Measurements from ENCODE around the gene SASS6.

Gene SASS6

DNA sequence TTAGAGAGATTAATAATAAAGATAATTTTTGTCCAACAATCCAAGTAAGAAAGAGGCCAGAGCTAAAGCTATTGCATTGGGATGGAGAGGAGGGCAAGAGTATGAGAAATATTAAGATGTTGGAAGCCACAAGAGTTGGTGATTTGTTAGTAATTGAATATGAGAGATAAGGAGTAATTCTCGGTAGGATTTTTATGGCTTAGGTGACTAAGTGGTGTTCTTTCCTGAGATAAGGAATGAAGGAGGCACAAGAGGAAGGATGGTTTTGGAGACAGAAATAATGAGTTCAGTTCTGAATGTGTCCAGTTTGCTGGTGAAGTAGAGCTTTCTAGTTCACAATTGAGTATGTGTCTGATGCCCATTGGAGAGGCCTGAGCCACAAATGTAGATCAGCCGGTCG lies 9.6 kb upstream of the SASS6 start:
- Histone ChIP-seq H2AFZ (no peak overlapping the region), H3K4me3 (ENCODE audit: low read depth, low read length) (no peak overlapping the region), H3K79me2 (no peaks in the 10 kb centered on the region), H3K4me1 (no peaks in the 10 kb centered on the region), H3K9ac (no peak overlapping the region), H3K9me3 (ENCODE audit: control insufficient read depth, low read length) (no peaks in the 10 kb centered on the region), H3K27me3 (ENCODE audit: control insufficient read depth, insufficient read depth, low read length) (no peaks in the 10 kb centered on the region), H3K36me3 (ENCODE audit: control insufficient read depth, insufficient read depth, low read length) (no peaks in the 10 kb centered on the region), H3K4me2 (ENCODE audit: low read length) (no peak overlapping the region), H3K27ac (no peak overlapping the region)
- TF ChIP-seq, protein P1, sequence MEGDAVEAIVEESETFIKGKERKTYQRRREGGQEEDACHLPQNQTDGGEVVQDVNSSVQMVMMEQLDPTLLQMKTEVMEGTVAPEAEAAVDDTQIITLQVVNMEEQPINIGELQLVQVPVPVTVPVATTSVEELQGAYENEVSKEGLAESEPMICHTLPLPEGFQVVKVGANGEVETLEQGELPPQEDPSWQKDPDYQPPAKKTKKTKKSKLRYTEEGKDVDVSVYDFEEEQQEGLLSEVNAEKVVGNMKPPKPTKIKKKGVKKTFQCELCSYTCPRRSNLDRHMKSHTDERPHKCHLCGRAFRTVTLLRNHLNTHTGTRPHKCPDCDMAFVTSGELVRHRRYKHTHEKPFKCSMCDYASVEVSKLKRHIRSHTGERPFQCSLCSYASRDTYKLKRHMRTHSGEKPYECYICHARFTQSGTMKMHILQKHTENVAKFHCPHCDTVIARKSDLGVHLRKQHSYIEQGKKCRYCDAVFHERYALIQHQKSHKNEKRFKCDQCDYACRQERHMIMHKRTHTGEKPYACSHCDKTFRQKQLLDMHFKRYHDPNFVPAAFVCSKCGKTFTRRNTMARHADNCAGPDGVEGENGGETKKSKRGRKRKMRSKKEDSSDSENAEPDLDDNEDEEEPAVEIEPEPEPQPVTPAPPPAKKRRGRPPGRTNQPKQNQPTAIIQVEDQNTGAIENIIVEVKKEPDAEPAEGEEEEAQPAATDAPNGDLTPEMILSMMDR (IDR thresholded peaks at IDR 0.05) = no peak

DNA sequence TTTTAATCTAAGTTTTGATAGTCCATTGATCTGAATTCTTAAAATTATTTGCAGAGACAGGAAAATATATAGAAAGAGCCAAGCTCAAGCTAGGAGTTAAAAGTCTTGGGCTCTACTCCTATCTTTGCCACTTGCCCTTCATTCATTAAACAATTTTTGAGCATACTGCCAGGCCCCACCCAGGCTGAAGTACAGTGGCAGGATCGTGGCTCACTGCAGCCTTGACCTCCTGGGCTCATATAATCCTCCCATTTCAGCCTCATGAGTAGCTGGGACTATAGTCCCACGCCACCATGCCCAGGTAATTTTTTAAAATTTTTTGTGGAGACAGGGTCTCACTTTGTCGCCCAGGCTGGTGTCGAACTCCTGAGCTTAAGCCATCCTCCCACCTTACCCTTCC lies 8.5 kb upstream of the SASS6 start:
- no peak overlapping the region for H3K4me2 ChIP-seq (ENCODE audit: low read length)
- H3K27ac ChIP-seq = no peak overlapping the region
- H3K27me3 ChIP-seq (ENCODE audit: control insufficient read depth, insufficient read depth, low read length) = no peaks in the 10 kb centered on the region
- no peak overlapping the region for H3K4me3 ChIP-seq (ENCODE audit: low read depth, low read length)
- no peaks in the 10 kb centered on the region for H3K4me1 ChIP-seq
- no peaks in the 10 kb centered on the region for H3K36me3 ChIP-seq (ENCODE audit: control insufficient read depth, insufficient read depth, low read length)
- H2AFZ ChIP-seq = no peak overlapping the region
- H3K9ac ChIP-seq = no peak overlapping the region
- no peaks in the 10 kb centered on the region for H3K9me3 ChIP-seq (ENCODE audit: control insufficient read depth, low read length)
- H3K79me2 ChIP-seq = no peaks in the 10 kb centered on the region
- TF ChIP-seq, protein P1 (IDR thresholded peaks at IDR 0.05) = no peak

DNA sequence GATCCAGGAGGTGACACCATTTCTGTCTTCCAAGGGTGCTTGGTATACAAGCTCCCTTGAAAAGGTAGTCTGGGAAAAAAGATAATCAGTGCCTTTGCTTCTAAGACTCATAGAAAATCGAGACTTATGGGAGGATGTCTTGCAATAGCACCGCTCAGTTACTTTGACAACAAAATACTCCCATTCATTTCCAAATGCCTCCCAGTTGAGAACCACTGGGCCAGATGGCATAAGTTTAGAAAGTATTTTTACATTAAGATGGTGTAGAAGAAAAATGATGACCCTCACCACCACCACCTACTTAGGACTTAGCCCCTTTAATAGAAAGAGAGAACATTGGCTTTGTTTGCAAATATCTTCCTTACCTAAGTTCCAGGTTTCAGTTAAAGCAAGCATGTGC lies 4.9 kb upstream of the SASS6 start:
- Histone ChIP-seq H2AFZ (no peak overlapping the region), H3K79me2 (no peaks in the 10 kb centered on the region), H3K27me3 (ENCODE audit: control insufficient read depth, insufficient read depth, low read length) (no peaks in the 10 kb centered on the region), H3K27ac (no peak overlapping the region), H3K9me3 (ENCODE audit: control insufficient read depth, low read length) (no peaks in the 10 kb centered on the region), H3K4me2 (ENCODE audit: low read length) (no peak overlapping the region), H3K36me3 (ENCODE audit: control insufficient read depth, insufficient read depth, low read length) (no peaks in the 10 kb centered on the region), H3K4me3 (ENCODE audit: low read depth, low read length) (no peak overlapping the region), H3K9ac (no peak overlapping the region), H3K4me1 (peaks cover 2% of the 10 kb centered on the region)
- TF ChIP-seq, protein P1 (IDR thresholded peaks at IDR 0.05) = no peak

DNA sequence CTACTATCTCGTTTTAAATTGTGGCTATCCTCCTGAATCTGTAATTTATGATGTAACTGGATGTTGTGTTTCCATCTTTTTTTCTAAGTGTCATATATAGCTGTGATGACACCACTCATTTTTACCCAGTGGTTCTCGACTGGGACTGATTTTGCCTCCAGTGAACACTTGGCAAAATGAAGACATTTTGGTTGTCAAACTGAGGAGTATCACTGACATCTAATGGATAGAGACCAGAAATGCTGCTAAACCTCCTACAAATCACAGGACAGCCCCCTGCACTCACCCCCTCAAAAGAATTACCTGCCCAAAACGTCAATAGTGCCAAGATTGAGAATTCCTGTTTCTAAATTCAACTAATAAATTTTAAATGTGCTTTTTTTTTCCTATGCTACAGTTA lies 2.1 kb upstream of the SASS6 start:
- peaks cover 2% of the 10 kb centered on the region for H3K4me1 ChIP-seq
- no peaks in the 10 kb centered on the region for H3K79me2 ChIP-seq
- no peak overlapping the region for H3K27ac ChIP-seq
- H3K9ac ChIP-seq = no peak overlapping the region
- H2AFZ ChIP-seq = no peak overlapping the region
- H3K4me3 ChIP-seq (ENCODE audit: low read depth, low read length) = no peak overlapping the region
- H3K4me2 ChIP-seq (ENCODE audit: low read length) = no peak overlapping the region
- TF ChIP-seq, protein P1 (IDR thresholded peaks at IDR 0.05) = no peak
- H3K27me3 ChIP-seq (ENCODE audit: control insufficient read depth, insufficient read depth, low read length) = no peaks in the 10 kb centered on the region
- no peaks in the 10 kb centered on the region for H3K36me3 ChIP-seq (ENCODE audit: control insufficient read depth, insufficient read depth, low read length)
- H3K9me3 ChIP-seq (ENCODE audit: control insufficient read depth, low read length) = no peaks in the 10 kb centered on the region

DNA sequence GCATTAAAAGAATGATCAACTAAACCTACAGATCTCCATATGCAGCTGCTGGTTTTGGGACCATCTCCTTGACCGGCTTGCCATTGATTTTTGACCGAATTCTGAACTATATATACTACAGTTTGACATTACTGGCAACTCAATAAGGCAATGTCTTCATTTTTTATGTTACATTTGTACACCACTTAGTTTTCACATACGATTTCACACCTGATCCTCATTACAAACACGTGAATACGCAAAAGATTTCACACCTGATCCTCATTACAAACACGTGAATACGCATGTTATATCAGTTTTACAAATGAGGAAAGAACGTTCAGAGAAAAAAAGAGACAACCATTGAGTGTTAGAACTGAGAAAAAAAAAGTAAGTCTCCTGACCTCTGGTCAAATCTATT lies 1.1 kb downstream of the SASS6 start:
- TF ChIP-seq, protein P1 (IDR thresholded peaks at IDR 0.05) = no peak
- H3K36me3 ChIP-seq (ENCODE audit: control insufficient read depth, insufficient read depth, low read length) = no peaks in the 10 kb centered on the region
- no peak overlapping the region for H3K27ac ChIP-seq
- no peak overlapping the region for H3K9ac ChIP-seq
- no peaks in the 10 kb centered on the region for H3K27me3 ChIP-seq (ENCODE audit: control insufficient read depth, insufficient read depth, low read length)
- H3K4me1 ChIP-seq = peaks cover 2% of the 10 kb centered on the region
- H3K9me3 ChIP-seq (ENCODE audit: control insufficient read depth, low read length) = no peaks in the 10 kb centered on the region
- no peak overlapping the region for H2AFZ ChIP-seq
- H3K4me3 ChIP-seq (ENCODE audit: low read depth, low read length) = no peak overlapping the region
- H3K4me2 ChIP-seq (ENCODE audit: low read length) = peak overlapping the region; percentile 86
- H3K79me2 ChIP-seq = no peaks in the 10 kb centered on the region
